ENCODE data around the gene KRAS.

GRCh38 chr12:25195056-25195971, 55.4 kb downstream of the KRAS start, which contains the start of the genes DNAI7 and ETFRF1:
- TF ChIP-seq CTCF (IDR thresholded peaks at IDR 0.05; ENCODE audit: extremely low read depth in 1 of 2, insufficient read depth in 1 of 2, low read depth in 1 of 2, low read length in 2 of 2) (no peak), EZH2 (IDR thresholded peaks at IDR 0.05; ENCODE audit: borderline replicate concordance, low read depth, low read length, severe bottlenecking) (no peak), MAX (IDR thresholded peaks at IDR 0.05; ENCODE audit: insufficient read depth, insufficient read length) (no peak), FOS (IDR thresholded peaks at IDR 0.05; ENCODE audit: borderline replicate concordance, insufficient read depth, low read length) (no peak), GATA2 (IDR thresholded peaks at IDR 0.05; ENCODE audit: insufficient read depth, insufficient read length, low read depth, low read length) (no peak), POLR2A (IDR thresholded peaks at IDR 0.05; ENCODE audit: low read depth, low read length) (peak; percentile 89), POLR2AphosphoS5 (IDR thresholded peaks at IDR 0.05; ENCODE audit: insufficient read depth, low read depth, low read length) (peak; percentile 74)
